Measurements from ENCODE around the gene NVL. TPM values are rescaled to one million over a fixed set of nuclear protein-coding genes. Genes with fewer than 3 reads are reported as not detected.

The NVL gene
- total and polyA plus RNA-seq, 10 donors = 23.3 to 61.9 (median 35.0) TPM

DNA sequence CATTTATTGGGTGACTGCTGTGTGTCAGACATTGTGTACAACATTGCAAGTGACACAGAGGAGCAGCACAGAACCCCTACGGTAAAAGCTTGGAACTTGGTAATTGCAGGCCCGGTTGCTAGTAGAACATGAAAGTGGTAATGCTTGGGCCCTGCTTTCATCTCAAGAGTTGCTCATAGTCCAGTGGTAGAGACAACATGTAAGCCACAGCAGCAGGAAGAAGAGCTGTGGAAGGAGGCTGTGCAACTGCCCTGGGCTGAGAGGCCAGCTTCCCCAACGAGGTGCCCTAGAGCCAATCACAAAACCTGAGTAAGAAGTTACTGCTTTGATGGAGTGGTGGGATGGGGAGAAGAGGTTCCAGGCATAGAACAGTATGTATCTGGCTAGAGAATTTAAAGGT lies 45.1 kb upstream of the NVL start:
- Histone ChIP-seq H3K4me3 (no peak overlapping the region), H3K4me1 (peaks cover 6 to 60% (median 37%) of the 10 kb centered on the region in 6 donors), H3K9me3 (no peaks in the 10 kb centered on the region), H3K36me3 (peaks cover 0 to 89% (median 66%) of the 10 kb centered on the region in 6 donors), H3K27me3 (replicated peaks in 1 of 7) (no peaks in the 10 kb centered on the region), H3K27ac (peak overlapping the region in 2 of 8 donors; percentile 30 to 54)
- 62 to 84% (median 72%) methylated on average over 3 of the region's 3 CpGs for WGBS, 5 donors
- intact Hi-C loops (cut with DNase I; ENCODE audit: low total_unique reads) = no loop called here
- TF ChIP-seq POLR2AphosphoS5 (IDR thresholded peaks at IDR 0.05) = no peak
- no peak for TF ChIP-seq CTCF (IDR thresholded peaks at IDR 0.05 in 8 of 11, conservative IDR thresholded peaks at IDR 0.05 in 3 of 11)
- TF ChIP-seq POLR2A (IDR thresholded peaks at IDR 0.05) = no peak
- no peak for DNase-seq

- Histone ChIP-seq H3K27ac (no peak overlapping the region), H3K4me3 (no peak overlapping the region), H3K36me3 (peaks cover 0 to 100% (median 83%) of the 10 kb centered on the region in 6 donors), H3K4me1 (peaks cover 0 to 43% (median 21%) of the 10 kb centered on the region in 6 donors), H3K27me3 (replicated peaks in 1 of 7) (no peaks in the 10 kb centered on the region), H3K9me3 (no peaks in the 10 kb centered on the region)
- intact Hi-C loops (cut with DNase I; ENCODE audit: low total_unique reads) = no loop called here
- TF ChIP-seq POLR2A (IDR thresholded peaks at IDR 0.05) (no peak), POLR2AphosphoS5 (IDR thresholded peaks at IDR 0.05) (no peak), CTCF (IDR thresholded peaks at IDR 0.05 in 8 of 11, conservative IDR thresholded peaks at IDR 0.05 in 3 of 11) (no peak)
- no peak for DNase-seq
- 91 to 95% (median 94%) methylated on average over 5 of the region's 5 CpGs for WGBS, 5 donors
Observed at GRCh38 chr1:224373008-224373590, 43.1 kb upstream of the NVL start.

DNA sequence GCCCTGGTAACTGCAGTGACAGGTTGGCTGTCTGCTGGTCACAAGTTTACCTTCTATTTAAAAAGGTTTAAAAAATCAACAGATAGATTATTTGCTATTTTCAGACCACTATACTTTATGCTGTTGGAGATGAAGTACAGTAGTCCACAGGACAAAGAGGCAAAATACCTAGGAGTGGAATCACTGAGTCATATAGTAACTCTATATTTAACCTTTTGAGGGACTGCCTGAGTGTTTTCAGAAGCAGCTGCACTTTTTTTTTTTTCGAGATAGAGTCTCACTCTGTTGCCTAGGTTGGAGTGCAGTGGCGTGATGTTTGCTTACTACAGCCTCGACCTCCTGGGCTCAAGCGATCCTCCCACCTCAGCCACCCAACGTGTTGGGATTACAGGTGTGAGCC lies 38.4 kb upstream of the NVL start:
- Histone ChIP-seq H3K36me3 (peaks cover 0 to 100% (median 74%) of the 10 kb centered on the region in 6 donors), H3K27me3 (replicated peaks in 1 of 7) (no peaks in the 10 kb centered on the region), H3K4me3 (no peak overlapping the region), H3K27ac (no peak overlapping the region), H3K4me1 (peaks cover 0 to 26% (median 0%) of the 10 kb centered on the region in 6 donors), H3K9me3 (no peaks in the 10 kb centered on the region)
- TF ChIP-seq POLR2AphosphoS5 (IDR thresholded peaks at IDR 0.05) (no peak), CTCF (IDR thresholded peaks at IDR 0.05 in 8 of 11, conservative IDR thresholded peaks at IDR 0.05 in 3 of 11) (no peak), POLR2A (IDR thresholded peaks at IDR 0.05) (no peak)
- no peak for DNase-seq
- WGBS, 5 donors = 71 to 87% (median 85%) methylated on average over 5 of the region's 5 CpGs
- intact Hi-C loops (cut with DNase I; ENCODE audit: low total_unique reads) = no loop called here

DNA sequence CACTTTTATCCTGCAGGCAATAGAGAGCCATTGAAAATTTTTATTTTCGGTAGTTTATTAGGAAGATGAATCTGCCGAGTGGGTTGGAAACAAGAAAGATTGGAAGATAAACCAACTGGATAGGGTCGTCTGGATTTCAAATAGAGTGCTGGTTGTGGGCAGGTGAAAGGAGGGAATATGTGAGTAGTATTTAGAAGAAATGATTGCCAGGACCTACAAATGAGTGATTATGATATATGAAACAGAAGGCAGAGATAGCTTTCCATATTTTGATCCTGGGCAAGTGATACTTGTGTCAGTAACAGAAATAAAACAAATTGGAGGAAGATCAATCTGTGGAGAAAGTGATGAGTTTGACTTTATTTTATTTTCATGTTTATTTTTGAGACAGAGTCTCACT lies 29.2 kb upstream of the NVL start:
- no peaks in the 10 kb centered on the region for H3K27me3 ChIP-seq (replicated peaks in 1 of 7)
- H3K4me3 ChIP-seq = no peak overlapping the region
- H3K9me3 ChIP-seq = no peaks in the 10 kb centered on the region
- peaks cover 0 to 40% (median under 1%) of the 10 kb centered on the region in 6 donors for H3K36me3 ChIP-seq
- intact Hi-C loops (cut with DNase I; ENCODE audit: low total_unique reads) = no loop called here
- no peak for DNase-seq
- WGBS, 5 donors = 80 to 95% (median 85%) methylated on average over 3 of the region's 3 CpGs
- peak overlapping the region in 2 of 8 donors; percentile 4 to 95 for H3K27ac ChIP-seq
- peaks cover 10 to 66% (median 29%) of the 10 kb centered on the region in 6 donors for H3K4me1 ChIP-seq
- TF ChIP-seq POLR2A (IDR thresholded peaks at IDR 0.05) (no peak), CTCF (IDR thresholded peaks at IDR 0.05 in 8 of 11, conservative IDR thresholded peaks at IDR 0.05 in 3 of 11) (no peak), POLR2AphosphoS5 (IDR thresholded peaks at IDR 0.05) (no peak)
